Cerebellar cortex (tissue), 1 donor: ENCODE data around the gene KAT6B.

Experiments used
- DNase-seq: peaks from one replicate; pipeline ENCODE4 v3.0.0-alpha.2; 2015; ENCODE audit warnings: low spot score

Gene KAT6B

GRCh38 chr10:74922921-74923320 is 96.5 kb downstream of the KAT6B start:
- no peak for DNase-seq

GRCh38 chr10:74923556-74923955 is 97.2 kb downstream of the KAT6B start:
- DNase-seq: peak; percentile 77

- peak; percentile 67 for DNase-seq
Measured at GRCh38 chr10:74924251-74924963, 98.0 kb downstream of the KAT6B start.

DNA sequence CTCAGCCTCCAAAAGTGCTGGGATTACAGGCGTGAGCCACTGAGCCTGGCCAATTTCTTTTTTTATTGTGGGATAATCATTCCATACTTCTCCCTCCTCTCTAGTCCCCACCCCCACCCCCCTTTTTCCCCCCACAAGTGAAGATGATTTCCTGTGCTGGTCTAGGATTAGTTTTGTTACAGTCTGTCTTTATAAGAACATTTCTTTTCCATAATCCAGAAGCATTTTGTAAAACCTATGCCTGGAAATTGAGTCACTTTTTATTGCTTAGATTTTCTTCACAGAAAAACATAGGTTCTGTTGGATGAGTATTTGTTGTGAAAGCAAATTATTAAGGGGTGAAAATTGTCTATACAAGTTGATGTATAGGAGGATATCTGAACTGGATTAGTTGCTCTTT is 98.9 kb downstream of the KAT6B start:
- DNase-seq: no peak

- no peak for DNase-seq
Measured at GRCh38 chr10:74925708-74926107, 99.3 kb downstream of the KAT6B start.

GRCh38 chr10:74926791-74927585 is 100.6 kb downstream of the KAT6B start:
- no peak for DNase-seq

- no peak for DNase-seq
Measured at GRCh38 chr10:74927701-74928100, 101.3 kb downstream of the KAT6B start.

DNA sequence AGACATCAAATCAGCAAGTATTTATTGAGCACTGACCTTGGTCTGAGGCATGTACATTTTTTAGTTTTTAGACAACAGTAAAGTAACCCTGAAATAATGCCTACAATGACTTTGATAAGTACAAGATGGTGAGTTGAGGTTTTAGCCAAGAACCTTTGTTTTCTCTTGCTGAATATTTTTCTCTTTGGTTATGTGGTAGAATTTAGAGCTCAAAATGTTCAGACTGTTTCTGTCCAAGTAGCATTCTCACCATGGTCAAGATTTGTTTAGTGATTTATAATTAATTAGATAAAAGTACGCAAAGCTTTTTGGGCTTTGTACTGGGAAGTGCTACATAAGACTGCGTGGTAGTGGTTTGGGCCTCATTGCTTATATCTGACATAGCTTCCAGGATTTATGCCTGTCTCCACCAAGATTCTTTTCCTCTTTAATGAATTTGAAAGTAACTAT is 102.4 kb downstream of the KAT6B start:
- no peak for DNase-seq

- peak; percentile 44 for DNase-seq
Measured at GRCh38 chr10:74929197-74929596, 102.8 kb downstream of the KAT6B start.

DNA sequence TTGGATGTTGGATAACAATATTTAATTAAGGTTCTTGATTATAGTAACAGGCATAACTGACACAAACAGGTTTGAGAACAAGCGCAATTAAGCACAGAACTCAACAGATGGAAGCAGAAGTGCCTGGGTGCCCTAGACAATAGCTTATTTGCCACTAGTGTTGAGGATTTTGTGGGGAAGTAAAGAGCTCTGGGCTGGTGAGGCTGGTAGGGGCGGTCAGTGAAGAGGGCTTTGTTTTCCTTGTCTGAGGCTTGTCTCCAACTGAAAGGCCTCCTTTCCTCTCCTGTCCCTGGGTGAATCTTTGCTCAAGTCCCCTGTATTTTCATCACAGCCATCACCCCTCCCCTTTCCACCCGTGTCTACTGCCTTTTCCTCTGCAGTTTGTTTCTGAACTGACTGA is 104.6 kb downstream of the KAT6B start:
- peak; percentile 81 for DNase-seq

DNA sequence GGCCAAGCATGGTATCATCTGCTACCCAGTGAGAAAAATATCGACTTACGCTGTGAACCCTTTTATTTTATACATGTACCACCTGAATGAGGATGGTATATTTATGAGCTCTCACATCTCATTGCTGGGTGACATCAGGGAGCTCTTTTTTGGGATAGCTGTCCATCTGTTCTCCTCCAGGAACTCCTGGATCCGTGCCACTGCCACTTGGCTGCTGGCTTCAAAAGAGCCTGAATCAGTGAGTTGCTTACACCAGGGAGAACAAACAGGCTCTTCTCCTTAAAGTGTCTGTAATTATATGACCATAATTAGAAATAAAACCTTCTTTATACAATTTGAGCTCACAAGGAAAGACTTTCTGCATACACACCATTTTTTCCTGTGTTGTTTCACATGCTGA is 106.2 kb downstream of the KAT6B start:
- DNase-seq: peak; percentile 98

DNA sequence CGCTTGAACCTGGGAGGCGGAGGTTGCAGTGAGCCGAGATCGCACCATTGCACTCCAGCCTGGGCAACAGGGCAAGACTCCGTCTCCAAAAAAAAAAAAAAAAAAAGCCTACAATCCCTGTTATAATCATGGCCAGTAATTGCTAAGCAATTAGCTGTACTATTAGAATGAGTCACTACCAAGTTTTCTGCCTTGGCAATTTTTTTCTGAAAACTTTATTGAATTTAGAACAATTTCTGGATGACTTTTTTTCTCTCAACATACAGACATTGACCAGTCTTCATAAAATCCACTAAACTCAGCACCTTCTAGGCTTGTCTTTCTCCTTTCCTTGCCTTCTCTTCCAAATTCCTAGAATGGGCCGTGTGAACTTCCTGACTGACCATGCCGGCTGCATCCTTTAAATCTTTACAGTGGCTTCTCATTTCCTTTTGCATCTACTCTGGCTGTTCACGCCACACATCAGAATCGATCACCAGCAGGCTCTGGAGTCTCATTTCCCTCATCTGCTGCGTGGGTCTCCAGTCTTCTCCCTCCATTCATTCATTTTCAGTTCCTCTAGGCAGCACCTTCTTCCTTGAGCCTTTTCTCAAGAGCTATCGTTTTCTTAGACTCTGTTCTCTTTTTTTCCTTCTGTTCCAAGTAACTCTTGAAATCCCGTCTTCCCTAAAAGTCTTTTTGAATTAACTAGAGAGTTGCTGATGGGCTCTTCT is 107.9 kb downstream of the KAT6B start:
- no peak for DNase-seq

GRCh38 chr10:74936577-74937265 is 110.3 kb downstream of the KAT6B start:
- DNase-seq: no peak

GRCh38 chr10:74937266-74937856 is 111.0 kb downstream of the KAT6B start:
- no peak for DNase-seq

- no peak for DNase-seq
Measured at GRCh38 chr10:74944205-74944604, 117.8 kb downstream of the KAT6B start.

GRCh38 chr10:74947781-74948401 is 121.5 kb downstream of the KAT6B start:
- DNase-seq: no peak

- DNase-seq: no peak
Measured at GRCh38 chr10:74949034-74949832, 122.8 kb downstream of the KAT6B start.

- no peak for DNase-seq
Measured at GRCh38 chr10:74949843-74950765, 123.7 kb downstream of the KAT6B start.

DNA sequence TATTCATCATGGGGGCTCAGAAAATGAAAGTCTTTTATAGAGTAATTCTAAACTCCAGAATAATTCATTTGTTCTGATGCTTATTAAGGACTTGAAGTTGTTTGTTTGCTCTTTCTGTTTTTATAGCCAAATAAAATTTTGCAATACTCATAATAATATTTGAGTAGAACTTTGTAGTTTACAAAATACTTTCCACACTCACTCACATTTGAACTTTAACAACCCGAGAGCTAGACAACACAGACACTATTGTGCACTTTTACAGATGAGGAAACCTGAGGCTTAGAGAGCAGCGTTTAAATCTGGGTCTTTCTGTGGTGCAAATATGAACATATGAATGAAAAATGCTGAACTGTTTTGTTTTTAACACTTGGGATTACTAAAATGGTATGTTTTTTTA is 126.8 kb downstream of the KAT6B start:
- DNase-seq: no peak
